ENCODE results near the gene EZH2. TPM values are rescaled to one million over a fixed set of nuclear protein-coding genes. Genes with fewer than 3 reads are reported as not detected.

Gene EZH2
- total RNA-seq, 1 experiment from 2014 or later: 48.1 TPM

GRCh38 chr7:148863324-148863723, 20.8 kb downstream of the EZH2 start:
- DNase-seq (ENCODE audit: unreplicated experiment): no peak
- Mint-ChIP-seq H3K9me3 (ENCODE audit: unreplicated experiment) (peaks cover 8% of the 10 kb centered on the region), H3K27ac (ENCODE audit: low read depth, unreplicated experiment) (peak overlapping the region; percentile 3), H3K4me3 (ENCODE audit: unreplicated experiment) (no peak overlapping the region), H3K36me3 (ENCODE audit: insufficient read depth, unreplicated experiment) (no peaks in the 10 kb centered on the region), H3K27me3 (ENCODE audit: insufficient read depth, unreplicated experiment) (no peaks in the 10 kb centered on the region), H3K4me1 (ENCODE audit: insufficient read depth, unreplicated experiment) (peaks cover 10% of the 10 kb centered on the region)
- ChIA-PET POLR2A (interaction anchor here (1.3 kb wide), 1 partner anchor 78 kb away, joined by 3 read pairs; no protein-coding TSS in a partner anchor), CTCF (no interaction called here)
- intact Hi-C loops (cut with micrococcal nuclease): no loop called here
- no peak for TF ChIP-seq CTCF (IDR thresholded peaks at IDR 0.05; ENCODE audit: unreplicated experiment)
- BruUV-seq (replicated peaks): no TSS peak

GRCh38 chr7:148862481-148862880, 21.6 kb downstream of the EZH2 start:
- CTCF ChIA-PET: no interaction called here
- no peak for TF ChIP-seq CTCF (IDR thresholded peaks at IDR 0.05; ENCODE audit: unreplicated experiment)
- peaks cover under 1% of the 10 kb centered on the region for H3K9me3 Mint-ChIP-seq (ENCODE audit: unreplicated experiment)
- no peaks in the 10 kb centered on the region for H3K36me3 Mint-ChIP-seq (ENCODE audit: insufficient read depth, unreplicated experiment)
- no peaks in the 10 kb centered on the region for H3K27me3 Mint-ChIP-seq (ENCODE audit: insufficient read depth, unreplicated experiment)
- BruUV-seq (replicated peaks): no TSS peak
- H3K27ac Mint-ChIP-seq (ENCODE audit: low read depth, unreplicated experiment): no peak overlapping the region
- H3K4me3 Mint-ChIP-seq (ENCODE audit: unreplicated experiment): no peak overlapping the region
- POLR2A ChIA-PET: interaction anchor here (1.5 kb wide), 1 partner anchor 9 kb away, joined by 4 read pairs; no protein-coding TSS in a partner anchor
- H3K4me1 Mint-ChIP-seq (ENCODE audit: insufficient read depth, unreplicated experiment): peaks cover 10% of the 10 kb centered on the region
- intact Hi-C loops (cut with micrococcal nuclease): no loop called here
- DNase-seq (ENCODE audit: unreplicated experiment): no peak

- Mint-ChIP-seq H3K27ac (ENCODE audit: low read depth, unreplicated experiment) (no peak overlapping the region), H3K36me3 (ENCODE audit: insufficient read depth, unreplicated experiment) (no peaks in the 10 kb centered on the region), H3K4me1 (ENCODE audit: insufficient read depth, unreplicated experiment) (peaks cover 17% of the 10 kb centered on the region), H3K27me3 (ENCODE audit: insufficient read depth, unreplicated experiment) (no peaks in the 10 kb centered on the region), H3K4me3 (ENCODE audit: unreplicated experiment) (no peak overlapping the region), H3K9me3 (ENCODE audit: unreplicated experiment) (no peaks in the 10 kb centered on the region)
- no peak for DNase-seq (ENCODE audit: unreplicated experiment)
- intact Hi-C loops (cut with micrococcal nuclease): no loop called here
- no peak for TF ChIP-seq CTCF (IDR thresholded peaks at IDR 0.05; ENCODE audit: unreplicated experiment)
- ChIA-PET POLR2A (interaction anchor here (0.6 to 2.9 kb wide), 5 partner anchors 15 to 95 kb away, joined by 3 to 13 read pairs (median 6); no protein-coding TSS in a partner anchor), CTCF (interaction anchor here (0.6 to 1.9 kb wide), 4 partner anchors 11 to 52 kb away, joined by 3 to 5 read pairs (median 3); no protein-coding TSS in a partner anchor)
- no TSS peak for BruUV-seq (replicated peaks)
These were observed 25.6 kb downstream of the EZH2 start for GRCh38 chr7:148858489-148858888.

GRCh38 chr7:148856891-148857290, 27.2 kb downstream of the EZH2 start:
- no peak for DNase-seq (ENCODE audit: unreplicated experiment)
- no peak for TF ChIP-seq CTCF (IDR thresholded peaks at IDR 0.05; ENCODE audit: unreplicated experiment)
- Mint-ChIP-seq H3K27ac (ENCODE audit: low read depth, unreplicated experiment) (no peak overlapping the region), H3K36me3 (ENCODE audit: insufficient read depth, unreplicated experiment) (no peaks in the 10 kb centered on the region), H3K9me3 (ENCODE audit: unreplicated experiment) (no peaks in the 10 kb centered on the region), H3K27me3 (ENCODE audit: insufficient read depth, unreplicated experiment) (no peaks in the 10 kb centered on the region), H3K4me1 (ENCODE audit: insufficient read depth, unreplicated experiment) (peaks cover 13% of the 10 kb centered on the region), H3K4me3 (ENCODE audit: unreplicated experiment) (no peak overlapping the region)
- CTCF ChIA-PET: interaction anchor here (0.6 to 1.8 kb wide), 16 partner anchors 9 to 478 kb away, joined by 3 to 13 read pairs (median 6); no protein-coding TSS in a partner anchor
- POLR2A ChIA-PET: interaction anchor here (0.6 to 2.2 kb wide), 5 partner anchors 17 to 106 kb away, joined by 3 to 9 read pairs (median 3); no protein-coding TSS in a partner anchor
- intact Hi-C loops (cut with micrococcal nuclease): loop anchor here (2.0 kb wide), 1 partner anchor 20 kb away; no protein-coding TSS in a partner anchor
- BruUV-seq (replicated peaks): no TSS peak

Measured in MCF 10A (cell line).